HL-60 (cell line): Measurements from ENCODE around the gene CTDP1.

Source experiments
- CTCF ChIP-seq: IDR thresholded peaks from one replicate; pipeline ENCODE4 v1.5.1; 2011; ENCODE audit warnings: low read length, control low read depth, inconsistent platforms; ENCODE audit not compliant: insufficient read depth
- GABPA ChIP-seq: IDR thresholded peaks from 2 replicates; pipeline ENCODE4 v1.6.1; 2012; ENCODE audit warnings: low read depth
- POLR2AphosphoS5 ChIP-seq: IDR thresholded peaks from 2 replicates; pipeline ENCODE4 v1.6.1; 2012; ENCODE audit warnings: low read depth
- SPI1 ChIP-seq: IDR thresholded peaks from 2 replicates; pipeline ENCODE4 v1.6.1; 2012; ENCODE audit warnings: low read depth, mild to moderate bottlenecking, borderline replicate concordance

- TF ChIP-seq CTCF: no peak
- no peak for TF ChIP-seq POLR2AphosphoS5
- TF ChIP-seq GABPA: no peak
- no peak for TF ChIP-seq SPI1
These were observed 1.8 kb upstream of the CTDP1 start for GRCh38 chr18:79677840-79678239.
